ENCODE data around the gene MDGA2. TPM values are rescaled to one million over a fixed set of nuclear protein-coding genes. Genes with fewer than 3 reads are reported as not detected.

The MDGA2 gene
- total and polyA plus RNA-seq, 2 of the 8 experiments (the other 6 are each of a cell fraction or from before 2014, with no cell fraction given), result 0.11 to 0.69 TPM

GRCh38 chr14:47678157-47678556 is 2.8 kb upstream of the MDGA2 start:
- H3K4me2 ChIP-seq (ENCODE audit: insufficient read depth in 1 of 2, low read depth in 2 of 2, low read length in 2 of 2), result no peak overlapping the region
- H3K4ac ChIP-seq (replicated peaks; ENCODE audit: insufficient read length, low read depth, low read length), result no peak overlapping the region
- no peaks in the 10 kb centered on the region for H3K36me3 ChIP-seq (ENCODE audit: control insufficient read depth in 2 of 4, insufficient read depth in 4 of 4, low read length in 3 of 4)
- H3K23me2 ChIP-seq (ENCODE audit: low read depth, low read length), result peaks cover 20% of the 10 kb centered on the region; the same call in 1 of the 2 replicates
- peaks cover 3 to 4% of the 10 kb centered on the region in 2 experiments for H4K20me1 ChIP-seq (replicated peaks in 1 of 2; ENCODE audit: control insufficient read depth in 1 of 2, insufficient read depth in 2 of 2, low read length in 2 of 2)
- no peak overlapping the region for H3K4me3 ChIP-seq (ENCODE audit: extremely low read depth in 1 of 4, insufficient read depth in 2 of 4, low read depth in 3 of 4, low read length in 4 of 4)
- POLR2A ChIA-PET (ENCODE audit: partially characterized antibody), result no interaction called here
- no peaks in the 10 kb centered on the region for H3K79me2 ChIP-seq (ENCODE audit: control insufficient read depth in 1 of 2, insufficient read depth in 2 of 2, low read length in 2 of 2)
- H4K91ac ChIP-seq (replicated peaks; ENCODE audit: insufficient read length, low read length), result no peak overlapping the region
- CTCF ChIA-PET (ENCODE audit: partially characterized antibody), result interaction anchor here (0.5 to 2.0 kb wide), 10 partner anchors 8 to 796 kb away, joined by 3 to 9 read pairs (median 4); no protein-coding TSS in a partner anchor
- no peak overlapping the region for H3K56ac ChIP-seq (replicated peaks; ENCODE audit: insufficient read length, low read depth, low read length)
- FAIRE-seq (no peak), DNase-seq (ENCODE audit: low read depth in 1 of 2, low spot score in 2 of 2) (no peak)
- H3K4me1 ChIP-seq (replicated peaks in 1 of 4; ENCODE audit: control insufficient read depth in 3 of 4, insufficient read depth in 4 of 4, low read length in 3 of 4), result peaks cover 0 to 6% (median 0%) of the 10 kb centered on the region in 4 experiments; a peak in 2 of 7 replicates
- H3K27ac ChIP-seq (ENCODE audit: low read depth, low read length), result no peak overlapping the region
- H2BK5ac ChIP-seq (ENCODE audit: low read depth, low read length), result no peak overlapping the region
- H3K27me3 ChIP-seq (replicated peaks in 1 of 4; ENCODE audit: control insufficient read depth in 3 of 4, extremely low read depth in 1 of 4, insufficient read depth in 3 of 4, low read length in 3 of 4), result peaks cover 13 to 42% (median 34%) of the 10 kb centered on the region in 4 experiments
- no peak overlapping the region for H2AK5ac ChIP-seq (ENCODE audit: low read depth, low read length)
- no peaks in the 10 kb centered on the region for H3K79me1 ChIP-seq (ENCODE audit: low read depth, low read length)
- no peak overlapping the region for H2BK20ac ChIP-seq (ENCODE audit: low read length)
- H3K9ac ChIP-seq (replicated peaks in 1 of 4; ENCODE audit: extremely low read depth in 1 of 4, low read depth in 3 of 4, low read length in 3 of 4), result no peak overlapping the region
- H2AFZ ChIP-seq (ENCODE audit: low read length), result no peak overlapping the region
- no peak overlapping the region for H4K5ac ChIP-seq (ENCODE audit: insufficient read length, low read depth, low read length)
- H2BK15ac ChIP-seq (ENCODE audit: low read length), result no peak overlapping the region
- no peak overlapping the region for H2BK120ac ChIP-seq (replicated peaks; ENCODE audit: low read depth, low read length)
- WGBS, 2 experiments (ENCODE audit: extremely low coverage in 1 of 2, insufficient coverage in 1 of 2, insufficient read length in 1 of 2, insufficient replicate concordance in 2 of 2, low coverage in 1 of 2, low lambda C conversion rate in 2 of 2, missing lambda C conversion rate in 1 of 2), result 70% methylated on average over 2 of the region's 2 CpGs; no CpG with 5 or more reads in 1 of the 2 experiments
- no peak overlapping the region for H4K8ac ChIP-seq (ENCODE audit: extremely low read depth, insufficient read depth, low read length)
- no peak overlapping the region for H3K23ac ChIP-seq (ENCODE audit: insufficient read length)
- H3K18ac ChIP-seq (ENCODE audit: extremely low read depth, low read length), result no peak overlapping the region
- no peak overlapping the region for H3K14ac ChIP-seq (ENCODE audit: insufficient read length)
- H3K9me3 ChIP-seq (ENCODE audit: insufficient read depth in 2 of 2, low read depth in 1 of 2, low read length in 1 of 2), result no peaks in the 10 kb centered on the region
- no peak overlapping the region for H2BK12ac ChIP-seq (ENCODE audit: low read depth, low read length)
- TF ChIP-seq, protein P1, sequence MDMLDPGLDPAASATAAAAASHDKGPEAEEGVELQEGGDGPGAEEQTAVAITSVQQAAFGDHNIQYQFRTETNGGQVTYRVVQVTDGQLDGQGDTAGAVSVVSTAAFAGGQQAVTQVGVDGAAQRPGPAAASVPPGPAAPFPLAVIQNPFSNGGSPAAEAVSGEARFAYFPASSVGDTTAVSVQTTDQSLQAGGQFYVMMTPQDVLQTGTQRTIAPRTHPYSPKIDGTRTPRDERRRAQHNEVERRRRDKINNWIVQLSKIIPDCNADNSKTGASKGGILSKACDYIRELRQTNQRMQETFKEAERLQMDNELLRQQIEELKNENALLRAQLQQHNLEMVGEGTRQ (IDR thresholded peaks at IDR 0.05; ENCODE audit: low read length), result no peak
- TF ChIP-seq KDM1A (IDR thresholded peaks at IDR 0.05; ENCODE audit: borderline replicate concordance, low read length) (no peak), JUN (IDR thresholded peaks at IDR 0.05; ENCODE audit: low read depth, low read length) (no peak), NANOG (IDR thresholded peaks at IDR 0.05; ENCODE audit: insufficient read depth, low read depth, low read length, poor library complexity, severe bottlenecking) (no peak), RAD21 (IDR thresholded peaks at IDR 0.05 in 1 of 2, conservative IDR thresholded peaks at IDR 0.05 in 1 of 2; ENCODE audit: low read depth in 2 of 2, low read length in 2 of 2) (peak; percentile 40 to 61), RBBP5 (IDR thresholded peaks at IDR 0.05; ENCODE audit: borderline replicate concordance, low read depth, low read length) (no peak), POU5F1 (IDR thresholded peaks at IDR 0.05; ENCODE audit: low read depth, low read length) (no peak), KDM5A (IDR thresholded peaks at IDR 0.05; ENCODE audit: low read length) (no peak)
- TF ChIP-seq, protein P2, sequence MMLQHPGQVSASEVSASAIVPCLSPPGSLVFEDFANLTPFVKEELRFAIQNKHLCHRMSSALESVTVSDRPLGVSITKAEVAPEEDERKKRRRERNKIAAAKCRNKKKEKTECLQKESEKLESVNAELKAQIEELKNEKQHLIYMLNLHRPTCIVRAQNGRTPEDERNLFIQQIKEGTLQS (IDR thresholded peaks at IDR 0.05; ENCODE audit: insufficient read depth, low read depth, low read length), result no peak

Data from H1 (cell line).